ENCODE results near the gene FARP2. TPM values are rescaled to one million over a fixed set of nuclear protein-coding genes. Genes with fewer than 3 reads are reported as not detected.

FARP2 gene
- total RNA-seq, 2 experiments from 2014 or later, result 24.0 to 25.4 TPM

- CTCF ChIA-PET, result no interaction called here
- no peaks in the 10 kb centered on the region for H3K4me1 Mint-ChIP-seq
Measured at GRCh38 chr2:241467777-241468475, 111.8 kb downstream of the FARP2 start.

GRCh38 chr2:241468476-241468781 is 112.3 kb downstream of the FARP2 start:
- H3K27ac Mint-ChIP-seq, result no peak overlapping the region

More at GRCh38 chr2:241467777-241468475, 111.8 kb downstream of the FARP2 start:
- H3K36me3 Mint-ChIP-seq, result no peaks in the 10 kb centered on the region
- H3K27ac Mint-ChIP-seq, result no peak overlapping the region
- no peaks in the 10 kb centered on the region for H3K9me3 Mint-ChIP-seq (ENCODE audit: low read depth)
- DNase-seq (no peak), ATAC-seq (no peak)
- H3K4me3 Mint-ChIP-seq, result no peak overlapping the region
- H3K27me3 Mint-ChIP-seq, result peaks cover 3% of the 10 kb centered on the region

GRCh38 chr2:241469746-241470145 is 113.7 kb downstream of the FARP2 start:
- CTCF ChIA-PET, result no interaction called here
- Mint-ChIP-seq H3K4me3 (no peak overlapping the region), H3K27ac (no peak overlapping the region), H3K27me3 (peaks cover 6% of the 10 kb centered on the region), H3K4me1 (no peaks in the 10 kb centered on the region), H3K36me3 (no peaks in the 10 kb centered on the region), H3K9me3 (ENCODE audit: low read depth) (no peaks in the 10 kb centered on the region)
- ATAC-seq, result no peak
- no peak for DNase-seq

More at GRCh38 chr2:241468476-241468781, 112.3 kb downstream of the FARP2 start:
- ATAC-seq, result no peak
- H3K4me3 Mint-ChIP-seq, result no peak overlapping the region
- no peaks in the 10 kb centered on the region for H3K36me3 Mint-ChIP-seq
- H3K4me1 Mint-ChIP-seq, result no peaks in the 10 kb centered on the region
- CTCF ChIA-PET, result no interaction called here
- peaks cover 6% of the 10 kb centered on the region for H3K27me3 Mint-ChIP-seq
- DNase-seq, result no peak
- H3K9me3 Mint-ChIP-seq (ENCODE audit: low read depth), result no peaks in the 10 kb centered on the region

- CTCF ChIA-PET, result no interaction called here
- Mint-ChIP-seq H3K27ac (no peak overlapping the region), H3K27me3 (peaks cover 6% of the 10 kb centered on the region), H3K9me3 (ENCODE audit: low read depth) (no peaks in the 10 kb centered on the region), H3K36me3 (no peaks in the 10 kb centered on the region), H3K4me3 (no peak overlapping the region), H3K4me1 (no peaks in the 10 kb centered on the region)
- ATAC-seq, result no peak
- DNase-seq, result no peak
Measured at GRCh38 chr2:241473399-241473798, 117.3 kb downstream of the FARP2 start.

GRCh38 chr2:241475267-241475666 is 119.2 kb downstream of the FARP2 start:
- no peak for ATAC-seq
- DNase-seq, result no peak
- H3K27ac Mint-ChIP-seq, result no peak overlapping the region
- no peaks in the 10 kb centered on the region for H3K9me3 Mint-ChIP-seq (ENCODE audit: low read depth)
- H3K4me3 Mint-ChIP-seq, result no peak overlapping the region
- CTCF ChIA-PET, result no interaction called here
- peaks cover 6% of the 10 kb centered on the region for H3K27me3 Mint-ChIP-seq
- H3K4me1 Mint-ChIP-seq, result no peaks in the 10 kb centered on the region
- no peaks in the 10 kb centered on the region for H3K36me3 Mint-ChIP-seq

- Mint-ChIP-seq H3K4me3 (no peak overlapping the region), H3K27me3 (peaks cover 1% of the 10 kb centered on the region), H3K36me3 (no peaks in the 10 kb centered on the region), H3K27ac (no peak overlapping the region), H3K4me1 (no peaks in the 10 kb centered on the region), H3K9me3 (ENCODE audit: low read depth) (no peaks in the 10 kb centered on the region)
- DNase-seq (no peak), ATAC-seq (no peak)
- CTCF ChIA-PET, result no interaction called here
Measured at GRCh38 chr2:241478166-241478565, 122.1 kb downstream of the FARP2 start.

GRCh38 chr2:241479026-241479898 is 123.2 kb downstream of the FARP2 start:
- DNase-seq (no peak), ATAC-seq (no peak)
- H3K9me3 Mint-ChIP-seq (ENCODE audit: low read depth), result no peaks in the 10 kb centered on the region
- no peaks in the 10 kb centered on the region for H3K27me3 Mint-ChIP-seq
- no peaks in the 10 kb centered on the region for H3K36me3 Mint-ChIP-seq
- H3K4me1 Mint-ChIP-seq, result no peaks in the 10 kb centered on the region
- no peak overlapping the region for H3K4me3 Mint-ChIP-seq
- CTCF ChIA-PET, result no interaction called here
- no peak overlapping the region for H3K27ac Mint-ChIP-seq

- no peak for DNase-seq
- Mint-ChIP-seq H3K4me1 (no peaks in the 10 kb centered on the region), H3K4me3 (no peak overlapping the region), H3K27me3 (no peaks in the 10 kb centered on the region), H3K9me3 (ENCODE audit: low read depth) (no peaks in the 10 kb centered on the region), H3K36me3 (no peaks in the 10 kb centered on the region), H3K27ac (no peak overlapping the region)
- ATAC-seq, result no peak
- CTCF ChIA-PET, result no interaction called here
Measured at GRCh38 chr2:241481687-241482086, 125.6 kb downstream of the FARP2 start.

GRCh38 chr2:241482126-241482955 is 126.3 kb downstream of the FARP2 start:
- H3K36me3 Mint-ChIP-seq, result no peaks in the 10 kb centered on the region
- no peak for ATAC-seq
- H3K4me3 Mint-ChIP-seq, result no peak overlapping the region
- H3K4me1 Mint-ChIP-seq, result no peaks in the 10 kb centered on the region
- no peak for DNase-seq
- H3K27me3 Mint-ChIP-seq, result no peaks in the 10 kb centered on the region
- no peak overlapping the region for H3K27ac Mint-ChIP-seq
- CTCF ChIA-PET, result no interaction called here
- no peaks in the 10 kb centered on the region for H3K9me3 Mint-ChIP-seq (ENCODE audit: low read depth)

GRCh38 chr2:241483305-241483704 is 127.2 kb downstream of the FARP2 start:
- Mint-ChIP-seq H3K4me1 (no peaks in the 10 kb centered on the region), H3K27me3 (no peaks in the 10 kb centered on the region), H3K27ac (no peak overlapping the region), H3K36me3 (no peaks in the 10 kb centered on the region), H3K9me3 (ENCODE audit: low read depth) (no peaks in the 10 kb centered on the region), H3K4me3 (no peak overlapping the region)
- ATAC-seq, result no peak
- DNase-seq, result no peak
- CTCF ChIA-PET, result no interaction called here

- DNase-seq, result no peak
- no peak overlapping the region for H3K27ac Mint-ChIP-seq
- no peak overlapping the region for H3K4me3 Mint-ChIP-seq
- H3K9me3 Mint-ChIP-seq (ENCODE audit: low read depth), result no peaks in the 10 kb centered on the region
- no peaks in the 10 kb centered on the region for H3K36me3 Mint-ChIP-seq
- no peak for ATAC-seq
- H3K4me1 Mint-ChIP-seq, result no peaks in the 10 kb centered on the region
- H3K27me3 Mint-ChIP-seq, result no peaks in the 10 kb centered on the region
- CTCF ChIA-PET, result no interaction called here
Measured at GRCh38 chr2:241485172-241485911, 129.3 kb downstream of the FARP2 start.

- DNase-seq, result no peak
- Mint-ChIP-seq H3K4me1 (no peaks in the 10 kb centered on the region), H3K36me3 (no peaks in the 10 kb centered on the region), H3K4me3 (no peak overlapping the region), H3K9me3 (ENCODE audit: low read depth) (no peaks in the 10 kb centered on the region), H3K27ac (no peak overlapping the region), H3K27me3 (no peaks in the 10 kb centered on the region)
- CTCF ChIA-PET, result interaction anchor here (0.6 kb wide), 1 partner anchor 91 kb away, joined by 4 read pairs; no protein-coding TSS in a partner anchor
- ATAC-seq, result no peak
Measured at GRCh38 chr2:241489088-241489487, 133.0 kb downstream of the FARP2 start.
